ENCODE measurements around the gene TMEM98. TPM values are rescaled to one million over a fixed set of nuclear protein-coding genes. Genes with fewer than 3 reads are reported as not detected.

The TMEM98 gene
- polyA plus RNA-seq, 1 donor (not counting 4 experiments of a cell fraction or from before 2014, with no cell fraction given), result 66.8 TPM

DNA sequence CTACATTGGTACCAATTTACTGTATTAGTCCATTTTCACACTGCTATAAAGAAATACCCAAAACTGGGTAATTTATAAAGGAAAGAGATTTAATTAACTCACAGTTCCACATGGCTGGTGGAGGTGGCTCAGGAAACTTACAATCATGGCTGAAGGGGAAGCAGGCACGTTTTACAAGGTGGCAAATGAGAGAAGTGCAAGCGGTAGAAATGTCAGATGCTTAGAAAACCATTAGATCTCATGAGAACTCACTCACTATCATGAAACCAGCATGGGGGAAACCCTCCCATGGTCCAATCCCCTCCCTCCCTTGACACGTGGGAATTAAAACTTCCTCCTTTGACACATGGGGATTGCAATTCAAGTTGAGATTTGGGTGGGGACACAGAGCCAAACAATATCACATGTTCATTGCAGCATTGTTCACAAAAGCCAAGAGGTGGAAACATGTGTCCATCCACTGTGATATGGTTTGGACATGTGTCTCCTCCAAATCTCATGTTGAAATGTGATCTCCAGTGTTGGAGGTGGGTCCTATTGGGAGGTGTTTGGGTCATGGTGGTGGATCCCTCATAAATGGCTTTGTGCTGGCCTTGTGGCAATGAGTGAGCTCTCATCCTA lies 60.6 kb downstream of the TMEM98 start:
- Histone ChIP-seq H3K9me1 (ENCODE audit: control insufficient read depth, extremely low read depth, insufficient read depth, low read length) (no peaks in the 10 kb centered on the region), H3K36me3 (ENCODE audit: control insufficient read depth in 2 of 2, extremely low read depth in 1 of 2, insufficient read depth in 2 of 2, low read length in 2 of 2) (no peaks in the 10 kb centered on the region), H3K9ac (ENCODE audit: control insufficient read depth, extremely low read depth, insufficient read depth, low read length) (no peak overlapping the region), H3K27ac (ENCODE audit: control insufficient read depth, insufficient read depth, low read length) (no peak overlapping the region), H3K27me3 (ENCODE audit: control insufficient read depth, extremely low read depth, insufficient read depth, low read length) (peaks cover 12% of the 10 kb centered on the region), H2AFZ (ENCODE audit: control insufficient read depth, low read length) (no peak overlapping the region), H3K9me3 (ENCODE audit: control insufficient read depth, low read depth, low read length) (peaks cover 2% of the 10 kb centered on the region), H3K79me2 (ENCODE audit: control insufficient read depth, insufficient read depth, low read length) (no peaks in the 10 kb centered on the region), H3K4me1 (ENCODE audit: control insufficient read depth, extremely low read depth, insufficient read depth, low read length) (no peaks in the 10 kb centered on the region), H3K4me3 (ENCODE audit: control insufficient read depth in 2 of 3, extremely low read depth in 1 of 3, insufficient read depth in 2 of 3, low read depth in 1 of 3, low read length in 3 of 3) (no peak overlapping the region), H4K20me1 (ENCODE audit: control insufficient read depth, extremely low read depth, insufficient read depth, low read length) (no peaks in the 10 kb centered on the region), H3K4me2 (ENCODE audit: control insufficient read depth, extremely low read depth, insufficient read depth, low read depth, low read length) (no peak overlapping the region)
- dilution Hi-C loops (cut with MboI; ENCODE audit: extremely low pct_ligation_motif_present, low sequenced_read_pairs), result no loop called here
- no peak for TF ChIP-seq EZH2 (IDR thresholded peaks at IDR 0.05; ENCODE audit: low read length)
- TF ChIP-seq, protein P1, sequence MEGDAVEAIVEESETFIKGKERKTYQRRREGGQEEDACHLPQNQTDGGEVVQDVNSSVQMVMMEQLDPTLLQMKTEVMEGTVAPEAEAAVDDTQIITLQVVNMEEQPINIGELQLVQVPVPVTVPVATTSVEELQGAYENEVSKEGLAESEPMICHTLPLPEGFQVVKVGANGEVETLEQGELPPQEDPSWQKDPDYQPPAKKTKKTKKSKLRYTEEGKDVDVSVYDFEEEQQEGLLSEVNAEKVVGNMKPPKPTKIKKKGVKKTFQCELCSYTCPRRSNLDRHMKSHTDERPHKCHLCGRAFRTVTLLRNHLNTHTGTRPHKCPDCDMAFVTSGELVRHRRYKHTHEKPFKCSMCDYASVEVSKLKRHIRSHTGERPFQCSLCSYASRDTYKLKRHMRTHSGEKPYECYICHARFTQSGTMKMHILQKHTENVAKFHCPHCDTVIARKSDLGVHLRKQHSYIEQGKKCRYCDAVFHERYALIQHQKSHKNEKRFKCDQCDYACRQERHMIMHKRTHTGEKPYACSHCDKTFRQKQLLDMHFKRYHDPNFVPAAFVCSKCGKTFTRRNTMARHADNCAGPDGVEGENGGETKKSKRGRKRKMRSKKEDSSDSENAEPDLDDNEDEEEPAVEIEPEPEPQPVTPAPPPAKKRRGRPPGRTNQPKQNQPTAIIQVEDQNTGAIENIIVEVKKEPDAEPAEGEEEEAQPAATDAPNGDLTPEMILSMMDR (optimal IDR thresholded peaks at IDR 0.05 in 1 of 3, IDR thresholded peaks at IDR 0.05 in 1 of 3, conservative IDR thresholded peaks at IDR 0.05 in 1 of 3; ENCODE audit: extremely low read depth in 1 of 3, insufficient read depth in 2 of 3, low read length in 3 of 3), result no peak
- no peak for DNase-seq (ENCODE audit: low read depth, low spot score)
- FAIRE-seq, result no peak

DNA sequence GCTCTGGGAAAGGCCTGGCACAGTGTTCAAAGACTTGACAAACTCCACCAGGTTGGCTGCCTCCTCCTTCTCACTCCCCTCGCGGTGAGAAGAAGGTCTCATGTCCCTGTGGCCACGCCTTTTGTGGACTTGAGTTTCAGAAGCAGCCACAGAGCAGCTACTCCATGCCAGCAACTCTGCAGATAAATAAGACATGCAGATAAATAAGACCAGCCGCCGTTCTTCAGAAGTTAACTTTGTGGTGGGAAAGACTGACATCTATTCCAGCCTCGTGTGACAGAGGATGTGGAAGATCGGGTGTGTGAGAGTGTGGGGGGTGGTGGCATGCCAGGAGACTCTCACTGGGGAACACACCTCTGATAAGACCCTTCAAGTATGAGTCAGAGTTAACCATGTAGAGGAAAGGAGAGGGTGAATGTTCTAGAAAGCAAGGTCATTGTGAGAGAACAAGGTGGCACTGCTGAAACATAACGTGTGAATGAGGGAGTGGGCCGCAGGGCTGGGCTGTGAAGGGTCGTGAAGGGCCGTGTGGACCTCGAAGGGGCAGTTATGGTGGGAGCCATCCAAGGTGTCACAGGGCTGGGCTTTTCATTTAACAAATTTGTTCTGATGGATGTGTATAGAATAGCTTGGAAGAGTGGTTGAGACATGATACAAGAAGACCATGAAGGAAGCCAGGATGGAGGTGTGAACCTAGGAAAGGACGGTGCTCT lies 64.5 kb downstream of the TMEM98 start:
- no peaks in the 10 kb centered on the region for H3K9me1 ChIP-seq (ENCODE audit: control insufficient read depth, extremely low read depth, insufficient read depth, low read length)
- no peak overlapping the region for H3K4me2 ChIP-seq (ENCODE audit: control insufficient read depth, extremely low read depth, insufficient read depth, low read depth, low read length)
- no peak overlapping the region for H3K9ac ChIP-seq (ENCODE audit: control insufficient read depth, extremely low read depth, insufficient read depth, low read length)
- peaks cover 15% of the 10 kb centered on the region for H3K27me3 ChIP-seq (ENCODE audit: control insufficient read depth, extremely low read depth, insufficient read depth, low read length)
- FAIRE-seq (no peak), DNase-seq (ENCODE audit: low read depth, low spot score) (no peak)
- peaks cover 2% of the 10 kb centered on the region for H3K4me1 ChIP-seq (ENCODE audit: control insufficient read depth, extremely low read depth, insufficient read depth, low read length)
- TF ChIP-seq EZH2 (IDR thresholded peaks at IDR 0.05; ENCODE audit: low read length), result no peak
- peaks cover 2% of the 10 kb centered on the region for H3K9me3 ChIP-seq (ENCODE audit: control insufficient read depth, low read depth, low read length)
- H4K20me1 ChIP-seq (ENCODE audit: control insufficient read depth, extremely low read depth, insufficient read depth, low read length), result no peaks in the 10 kb centered on the region
- H3K4me3 ChIP-seq (ENCODE audit: control insufficient read depth in 2 of 3, extremely low read depth in 1 of 3, insufficient read depth in 2 of 3, low read depth in 1 of 3, low read length in 3 of 3), result no peak overlapping the region
- no peak overlapping the region for H2AFZ ChIP-seq (ENCODE audit: control insufficient read depth, low read length)
- H3K36me3 ChIP-seq (ENCODE audit: control insufficient read depth in 2 of 2, extremely low read depth in 1 of 2, insufficient read depth in 2 of 2, low read length in 2 of 2), result no peaks in the 10 kb centered on the region
- dilution Hi-C loops (cut with MboI; ENCODE audit: extremely low pct_ligation_motif_present, low sequenced_read_pairs), result no loop called here
- no peaks in the 10 kb centered on the region for H3K79me2 ChIP-seq (ENCODE audit: control insufficient read depth, insufficient read depth, low read length)
- H3K27ac ChIP-seq (ENCODE audit: control insufficient read depth, insufficient read depth, low read length), result no peak overlapping the region
